Measurements from ENCODE around the gene ST6GAL1.
"Not testable (repeated sequence)": the region's sequence is repeated elsewhere in the genome, so short reads cannot be mapped to it uniquely, and the experiment has no call there.

The ST6GAL1 gene

DNA sequence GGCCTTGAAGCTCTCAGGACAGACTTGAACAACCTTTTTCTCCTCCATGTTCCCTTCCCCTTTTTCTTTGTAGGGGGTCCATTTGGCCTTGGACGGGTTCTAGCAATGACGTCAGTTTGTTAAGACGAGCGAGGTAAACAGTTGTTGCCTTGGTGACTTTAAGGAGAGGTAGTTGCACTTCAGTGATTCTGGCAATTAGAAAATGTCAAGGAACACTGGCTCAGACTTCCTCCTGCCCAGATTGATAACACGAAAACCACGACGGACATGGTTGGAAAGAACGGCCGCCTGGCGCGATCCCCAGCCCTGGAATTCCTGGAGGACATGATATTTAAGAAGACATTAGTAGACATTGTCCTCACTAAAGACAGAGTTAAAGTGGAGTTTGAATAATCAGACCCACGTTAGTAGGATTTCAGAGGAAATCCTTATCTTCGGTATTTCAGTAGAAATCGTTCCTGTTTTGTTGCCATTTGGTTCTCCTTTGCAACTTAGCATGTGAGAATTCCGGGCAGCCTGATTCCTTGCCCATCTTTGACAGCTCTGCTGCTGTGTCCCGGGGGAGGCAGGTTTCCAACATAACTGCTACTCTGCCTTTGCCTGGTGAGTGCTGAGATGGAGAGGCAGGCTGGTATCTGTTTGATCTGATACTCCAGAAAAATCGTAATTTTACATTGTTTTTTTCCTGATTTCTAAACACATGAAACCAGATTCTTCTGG lies 87.3 kb downstream of the ST6GAL1 start:
- Histone ChIP-seq H3K4me3 (ENCODE audit: low read depth, low read length) (no peak overlapping the region), H3K27ac (no peak overlapping the region), H3K36me3 (no peaks in the 10 kb centered on the region; the same call in 1 of the 2 replicates), H3K9me3 (ENCODE audit: severe bottlenecking) (no peaks in the 10 kb centered on the region), H3K27me3 (ENCODE audit: insufficient read depth, low read depth, severe bottlenecking) (no peaks in the 10 kb centered on the region)
- TF ChIP-seq, protein P1, sequence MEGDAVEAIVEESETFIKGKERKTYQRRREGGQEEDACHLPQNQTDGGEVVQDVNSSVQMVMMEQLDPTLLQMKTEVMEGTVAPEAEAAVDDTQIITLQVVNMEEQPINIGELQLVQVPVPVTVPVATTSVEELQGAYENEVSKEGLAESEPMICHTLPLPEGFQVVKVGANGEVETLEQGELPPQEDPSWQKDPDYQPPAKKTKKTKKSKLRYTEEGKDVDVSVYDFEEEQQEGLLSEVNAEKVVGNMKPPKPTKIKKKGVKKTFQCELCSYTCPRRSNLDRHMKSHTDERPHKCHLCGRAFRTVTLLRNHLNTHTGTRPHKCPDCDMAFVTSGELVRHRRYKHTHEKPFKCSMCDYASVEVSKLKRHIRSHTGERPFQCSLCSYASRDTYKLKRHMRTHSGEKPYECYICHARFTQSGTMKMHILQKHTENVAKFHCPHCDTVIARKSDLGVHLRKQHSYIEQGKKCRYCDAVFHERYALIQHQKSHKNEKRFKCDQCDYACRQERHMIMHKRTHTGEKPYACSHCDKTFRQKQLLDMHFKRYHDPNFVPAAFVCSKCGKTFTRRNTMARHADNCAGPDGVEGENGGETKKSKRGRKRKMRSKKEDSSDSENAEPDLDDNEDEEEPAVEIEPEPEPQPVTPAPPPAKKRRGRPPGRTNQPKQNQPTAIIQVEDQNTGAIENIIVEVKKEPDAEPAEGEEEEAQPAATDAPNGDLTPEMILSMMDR (IDR thresholded peaks at IDR 0.05; ENCODE audit: low read depth, low read length): no peak
- DNase-seq: no peak

DNA sequence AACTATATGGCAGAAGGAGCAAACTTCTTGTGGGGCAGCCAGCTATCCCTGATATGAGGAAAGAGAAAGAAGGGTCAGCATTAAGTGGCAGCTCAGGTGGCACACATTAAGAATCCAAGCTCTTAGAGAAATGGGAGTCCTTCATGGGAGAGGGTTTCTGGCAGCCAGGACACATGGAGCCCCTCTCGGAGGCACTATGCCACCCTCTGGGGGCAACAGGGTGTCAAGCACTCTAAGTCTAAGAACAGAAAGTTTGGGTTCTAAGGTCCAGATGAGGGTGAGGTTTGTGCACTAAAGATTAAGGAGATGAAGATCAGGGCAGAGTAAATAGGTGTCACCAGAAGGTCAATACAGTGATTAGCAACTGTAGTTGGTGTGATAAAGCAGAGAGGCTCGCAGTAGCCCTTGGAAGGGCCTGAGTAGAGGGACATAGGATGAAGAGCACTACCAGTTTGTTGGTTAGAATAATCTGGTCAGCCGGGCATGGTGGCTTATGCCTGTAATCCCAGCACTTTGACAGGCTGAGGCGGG lies 89.3 kb downstream of the ST6GAL1 start:
- no peak for DNase-seq
- H3K4me3 ChIP-seq (ENCODE audit: low read depth, low read length): no peak overlapping the region

DNA sequence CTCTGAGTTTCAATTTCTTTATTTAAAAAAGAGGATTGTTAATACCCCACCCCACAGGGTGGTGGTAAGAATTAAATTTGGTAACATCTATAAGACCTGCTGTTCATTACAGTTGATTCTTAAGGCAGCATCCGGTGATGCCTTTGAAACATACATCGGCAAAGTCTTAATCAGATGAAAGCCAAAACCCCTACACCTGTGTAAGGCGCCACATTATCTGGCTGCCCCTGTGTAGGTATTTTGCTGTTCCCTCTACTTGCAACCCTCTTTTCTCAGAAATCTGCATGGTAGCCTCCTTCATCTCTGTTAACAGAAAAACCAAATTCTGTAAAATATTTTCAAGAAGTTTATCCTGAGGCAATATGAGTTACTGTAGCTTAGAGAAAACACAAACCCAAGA lies 90.0 kb downstream of the ST6GAL1 start:
- H3K36me3 ChIP-seq: no peaks in the 10 kb centered on the region; the same call in 1 of the 2 replicates
- TF ChIP-seq, protein P1 (IDR thresholded peaks at IDR 0.05; ENCODE audit: low read depth, low read length): no peak
- no peaks in the 10 kb centered on the region for H3K9me3 ChIP-seq (ENCODE audit: severe bottlenecking)
- H3K27ac ChIP-seq: no peak overlapping the region
- no peak for DNase-seq
- H3K4me3 ChIP-seq (ENCODE audit: low read depth, low read length): no peak overlapping the region
- no peaks in the 10 kb centered on the region for H3K27me3 ChIP-seq (ENCODE audit: insufficient read depth, low read depth, severe bottlenecking)

More for the DNA sequence above, 89.3 kb downstream of the ST6GAL1 start:
- no peaks in the 10 kb centered on the region for H3K9me3 ChIP-seq (ENCODE audit: severe bottlenecking)
- no peak overlapping the region for H3K27ac ChIP-seq
- TF ChIP-seq, protein P1 (IDR thresholded peaks at IDR 0.05; ENCODE audit: low read depth, low read length): no peak
- H3K36me3 ChIP-seq: no peaks in the 10 kb centered on the region; the same call in 1 of the 2 replicates
- H3K27me3 ChIP-seq (ENCODE audit: insufficient read depth, low read depth, severe bottlenecking): no peaks in the 10 kb centered on the region

DNA sequence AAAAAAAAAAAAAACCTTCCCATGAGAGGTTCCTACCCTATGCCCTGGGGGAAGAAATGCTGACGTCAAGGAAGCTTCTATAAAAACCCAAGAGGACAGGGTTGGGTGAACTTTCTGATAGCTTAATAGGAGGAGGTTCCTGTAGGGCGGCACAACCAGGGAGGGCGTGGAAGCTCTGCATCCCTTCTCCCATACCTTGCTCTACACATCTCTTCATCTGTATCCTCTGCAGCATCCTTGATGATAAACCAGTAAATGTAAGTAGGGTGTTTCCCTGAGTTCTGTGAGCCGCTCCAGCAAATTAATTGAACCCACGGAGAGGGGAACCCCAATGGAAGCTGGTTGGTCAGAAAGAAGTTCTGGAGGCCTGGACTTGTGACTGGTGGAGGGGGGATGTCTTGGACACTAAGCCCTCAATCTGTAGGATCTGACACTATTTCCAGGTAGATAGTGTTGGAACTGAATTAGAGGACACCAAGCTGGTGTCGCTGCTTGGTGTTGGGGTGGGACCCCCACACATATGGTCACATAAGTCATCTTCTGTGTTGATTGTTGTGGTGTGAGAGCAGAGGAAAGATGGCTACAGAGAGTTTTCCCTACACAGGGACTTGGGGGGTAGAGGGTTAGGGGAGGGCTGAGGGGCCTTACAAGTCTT lies 91.5 kb downstream of the ST6GAL1 start:
- Histone ChIP-seq H3K27me3 (ENCODE audit: insufficient read depth, low read depth, severe bottlenecking) (no peaks in the 10 kb centered on the region), H3K36me3 (no peaks in the 10 kb centered on the region; the same call in 1 of the 2 replicates), H3K4me3 (ENCODE audit: low read depth, low read length) (no peak overlapping the region), H3K27ac (no peak overlapping the region), H3K9me3 (ENCODE audit: severe bottlenecking) (no peaks in the 10 kb centered on the region)
- no peak for DNase-seq
- TF ChIP-seq, protein P1 (IDR thresholded peaks at IDR 0.05; ENCODE audit: low read depth, low read length): no peak

DNA sequence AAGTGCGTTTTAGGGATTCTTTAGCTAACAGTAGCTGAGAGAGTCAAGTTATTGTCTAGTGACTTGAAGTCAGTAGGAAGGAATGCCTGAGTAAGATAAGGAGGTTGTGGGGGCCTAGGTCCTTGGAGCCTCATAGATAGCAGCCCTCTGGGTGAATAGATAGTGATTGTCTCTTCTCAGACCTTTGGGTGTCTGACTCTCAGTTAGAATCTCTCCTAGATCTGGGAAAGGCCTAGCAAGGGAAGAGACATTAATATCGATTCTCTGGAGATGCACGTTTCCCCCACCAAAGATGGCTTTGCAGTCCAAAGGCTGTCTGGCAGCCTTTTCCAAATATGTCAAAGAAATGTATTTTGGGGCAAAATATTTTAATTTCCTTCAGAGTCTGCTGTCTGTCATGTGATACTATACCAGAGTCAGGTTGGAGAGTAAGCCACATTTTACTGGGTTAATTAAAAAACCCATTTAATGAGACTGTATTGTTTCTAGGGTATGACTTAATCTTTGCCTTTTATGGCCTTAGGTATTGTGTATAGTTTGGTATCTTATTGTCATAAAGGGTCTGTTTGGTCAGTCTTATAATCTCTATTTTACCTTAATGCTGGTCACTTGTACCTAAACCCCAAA lies 92.2 kb downstream of the ST6GAL1 start:
- H3K4me3 ChIP-seq (ENCODE audit: low read depth, low read length): no peak overlapping the region
- TF ChIP-seq, protein P1 (IDR thresholded peaks at IDR 0.05; ENCODE audit: low read depth, low read length): no peak
- H3K27ac ChIP-seq: no peak overlapping the region
- H3K27me3 ChIP-seq (ENCODE audit: insufficient read depth, low read depth, severe bottlenecking): no peaks in the 10 kb centered on the region
- DNase-seq: no peak
- H3K36me3 ChIP-seq: no peaks in the 10 kb centered on the region; the same call in 1 of the 2 replicates
- H3K9me3 ChIP-seq (ENCODE audit: severe bottlenecking): no peaks in the 10 kb centered on the region

DNA sequence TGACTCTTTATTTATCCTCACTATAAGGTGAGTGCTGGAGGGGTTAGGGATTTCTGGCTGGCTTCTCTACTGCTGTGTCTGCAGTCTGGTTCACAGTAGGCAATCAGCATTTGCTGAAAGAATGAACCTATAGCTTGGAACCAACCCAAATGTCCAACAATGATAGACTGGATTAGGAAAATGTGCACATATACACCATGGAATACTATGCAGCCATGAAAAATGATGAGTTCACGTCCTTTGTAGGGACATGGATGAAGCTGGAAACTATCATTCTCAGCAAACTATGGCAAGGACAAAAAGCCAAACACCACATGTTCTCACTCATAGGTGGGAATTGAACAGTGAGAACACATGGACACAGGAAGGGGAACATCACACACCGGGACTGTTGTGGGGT lies 93.0 kb downstream of the ST6GAL1 start:
- H3K9me3 ChIP-seq (ENCODE audit: severe bottlenecking); H3K36me3 ChIP-seq; H3K27me3 ChIP-seq (ENCODE audit: insufficient read depth, low read depth, severe bottlenecking); H3K4me3 ChIP-seq (ENCODE audit: low read depth, low read length); H3K27ac ChIP-seq; DNase-seq: not testable (repeated sequence)

All from WERI-Rb-1 (cell line).